Hematopoietic multipotent progenitor cell treated with erythropoietin and hydrocortisone succinate and interleukin-3 and kit ligand, for 6 days (in vitro differentiated cells): ENCODE measurements around the gene ITIH1.
A peak's percentile ranks its signal among the peaks of the same experiment; 100 is the strongest.
"Not testable (repeated sequence)": the region's sequence is repeated elsewhere in the genome, so short reads cannot be mapped to it uniquely, and the experiment has no call there.

Source experiments
- DNase-seq: peaks from one replicate; pipeline ENCODE4 v3.0.0-alpha.2; 2015

ITIH1 gene

DNA sequence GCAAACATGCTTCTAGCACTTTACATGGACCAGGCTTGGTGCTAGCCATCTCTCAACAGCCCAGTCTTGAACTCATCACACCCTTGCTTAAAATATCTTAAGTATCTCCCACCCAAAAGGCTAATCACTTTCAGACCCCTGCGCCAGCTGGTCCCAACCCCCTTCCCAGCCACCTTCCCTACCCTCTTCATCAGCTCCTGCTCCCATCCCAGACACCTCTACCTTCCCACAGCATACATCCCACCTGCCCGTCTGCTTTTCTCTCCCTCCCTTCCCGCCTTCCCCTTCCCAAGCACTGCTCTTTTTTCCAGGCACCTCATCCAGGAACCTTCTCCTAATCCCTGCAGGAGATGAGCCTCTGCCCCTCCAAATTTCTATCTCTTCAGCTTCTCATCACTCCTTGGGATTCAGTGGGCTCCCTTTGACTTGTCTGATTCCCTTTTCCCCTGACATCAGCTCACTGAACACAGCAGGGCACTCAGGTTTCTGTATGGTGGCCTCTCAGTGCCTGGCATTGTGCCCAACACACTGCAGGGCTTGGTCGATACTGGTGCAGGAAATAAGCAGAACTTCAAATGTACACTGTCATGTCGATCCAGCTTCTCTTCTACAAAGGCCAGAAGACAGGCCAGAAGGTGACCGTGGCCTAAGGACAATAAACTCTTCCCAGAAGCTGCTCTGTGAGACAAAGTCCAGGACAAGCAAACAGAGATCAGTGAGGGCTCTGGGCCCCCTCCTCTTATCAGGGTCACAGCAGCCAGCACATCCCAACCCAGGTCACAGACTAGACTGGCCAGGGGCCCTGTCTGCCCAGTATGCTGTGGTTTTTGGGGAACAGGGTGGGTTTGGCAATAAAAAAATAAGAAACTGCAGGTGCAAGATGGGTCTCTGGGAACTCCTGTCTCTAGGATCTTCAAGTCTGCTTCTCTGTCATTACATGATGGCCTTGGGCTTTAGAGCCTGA is 2.2 kb upstream of the ITIH1 start:
- peak; percentile 82 for DNase-seq

DNA sequence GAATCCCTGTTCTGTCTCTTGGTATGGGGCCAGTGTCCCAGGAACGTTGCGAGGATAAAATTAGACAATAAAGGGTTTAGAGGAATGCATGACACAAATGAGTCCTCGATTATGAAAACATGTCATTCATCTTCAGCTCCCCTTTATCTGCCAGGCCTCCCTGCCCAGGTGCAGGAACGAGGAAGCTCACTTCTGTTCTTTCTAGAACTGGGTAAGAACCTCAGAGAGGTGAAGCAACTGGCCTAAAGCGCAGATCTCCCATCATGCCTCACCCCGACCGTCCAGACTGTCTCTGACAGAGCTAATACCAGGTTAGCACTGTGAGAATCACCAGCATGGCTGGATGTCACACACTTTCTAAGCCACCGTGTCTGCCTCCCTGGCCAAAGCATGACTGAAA is 1.5 kb upstream of the ITIH1 start:
- DNase-seq = peak; percentile 12

DNA sequence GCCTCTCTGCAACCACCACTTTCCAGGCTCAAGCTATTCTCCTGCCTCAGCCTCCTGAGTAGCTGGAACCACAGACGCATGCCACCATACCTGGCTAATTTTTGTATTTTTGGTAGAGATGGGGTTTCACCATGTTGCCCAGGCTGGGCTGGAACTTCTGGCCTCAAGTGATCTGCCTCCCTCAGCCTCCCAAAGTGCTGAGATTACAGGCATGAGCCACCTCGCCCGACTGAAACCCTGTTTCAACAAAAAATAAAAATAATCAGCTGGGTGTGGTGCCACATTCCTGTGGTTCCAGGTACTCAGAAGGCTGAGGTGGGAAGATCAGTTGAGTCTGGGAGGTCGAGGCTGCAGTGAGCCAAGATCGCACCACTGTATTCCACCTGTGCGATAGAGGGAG is 913 bp upstream of the ITIH1 start:
- not testable (repeated sequence) for DNase-seq

DNA sequence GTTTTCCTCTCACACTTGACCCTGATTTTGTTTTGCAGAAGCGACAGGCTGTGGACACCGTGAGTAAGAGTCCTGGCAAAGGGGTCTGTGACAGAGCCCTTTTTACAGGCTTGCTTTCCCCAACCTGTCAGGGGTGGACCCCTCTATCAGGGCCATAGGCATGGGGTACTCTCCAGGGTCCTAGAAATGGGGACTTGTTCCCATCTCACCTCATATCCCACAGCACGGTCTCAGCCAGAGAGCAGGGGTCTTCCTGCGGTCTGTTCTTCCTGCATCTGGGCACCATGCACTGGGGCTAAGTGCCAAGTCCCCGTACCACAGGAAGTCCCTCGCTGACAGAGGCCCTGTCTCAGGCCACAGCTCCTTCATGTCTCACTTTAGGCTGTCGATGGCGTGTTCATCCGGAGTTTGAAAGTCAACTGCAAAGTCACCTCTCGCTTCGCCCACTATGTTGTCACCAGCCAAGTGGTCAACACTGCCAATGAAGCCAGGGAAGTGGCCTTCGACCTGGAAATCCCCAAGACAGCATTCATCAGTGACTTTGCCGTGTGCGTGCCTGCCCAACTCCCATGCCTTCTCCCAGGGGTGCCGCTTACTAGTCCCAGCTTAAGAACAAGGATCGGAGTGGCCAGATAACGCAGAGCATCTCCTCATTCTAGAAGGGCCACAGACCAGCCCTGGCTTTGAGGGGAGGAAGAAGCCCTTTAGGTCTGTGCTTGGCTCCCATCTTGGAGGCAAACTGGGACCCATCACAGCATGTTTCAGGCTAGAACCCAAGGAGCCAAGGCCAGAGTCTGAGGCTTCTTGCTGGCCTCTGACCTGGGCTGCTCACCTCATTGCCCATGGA is 783 bp downstream of the ITIH1 start:
- no peak for DNase-seq

DNA sequence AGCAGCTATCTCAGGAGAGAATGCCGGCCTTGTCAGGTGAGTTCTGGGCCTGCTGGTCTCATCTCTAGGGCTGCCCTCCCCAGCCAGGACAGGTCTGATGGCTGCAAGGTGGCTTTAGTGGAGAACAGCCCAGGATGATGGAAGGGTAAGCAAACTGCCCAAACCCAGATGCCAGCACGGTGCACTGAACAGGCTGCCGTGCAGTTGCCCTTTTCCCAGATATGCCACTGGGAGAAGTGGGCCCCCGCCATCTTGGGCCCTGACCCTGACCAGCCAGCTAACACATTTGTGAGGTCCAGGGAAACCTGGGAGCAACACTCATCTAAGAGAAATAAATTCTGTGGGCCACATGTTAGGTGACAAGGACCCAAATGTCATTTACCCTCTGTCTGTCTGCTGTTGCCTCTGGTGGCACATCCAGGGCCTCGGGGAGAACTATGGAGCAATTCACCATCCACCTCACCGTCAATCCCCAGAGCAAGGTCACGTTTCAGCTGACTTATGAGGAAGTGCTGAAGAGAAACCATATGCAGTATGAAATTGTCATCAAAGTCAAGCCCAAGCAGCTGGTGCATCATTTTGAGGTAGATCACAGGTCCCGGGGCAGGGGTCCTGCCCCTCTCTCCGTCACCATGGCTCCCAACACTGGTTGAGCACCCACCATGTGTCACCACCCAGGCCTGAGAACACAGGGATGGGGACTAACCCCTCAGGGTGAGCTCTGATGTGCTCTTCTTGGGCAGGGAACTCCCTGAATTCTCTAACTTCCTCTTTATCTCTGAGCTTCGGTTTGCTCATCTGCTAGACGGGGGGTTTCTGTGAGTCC is 1.8 kb downstream of the ITIH1 start:
- peak; percentile 31 for DNase-seq

DNA sequence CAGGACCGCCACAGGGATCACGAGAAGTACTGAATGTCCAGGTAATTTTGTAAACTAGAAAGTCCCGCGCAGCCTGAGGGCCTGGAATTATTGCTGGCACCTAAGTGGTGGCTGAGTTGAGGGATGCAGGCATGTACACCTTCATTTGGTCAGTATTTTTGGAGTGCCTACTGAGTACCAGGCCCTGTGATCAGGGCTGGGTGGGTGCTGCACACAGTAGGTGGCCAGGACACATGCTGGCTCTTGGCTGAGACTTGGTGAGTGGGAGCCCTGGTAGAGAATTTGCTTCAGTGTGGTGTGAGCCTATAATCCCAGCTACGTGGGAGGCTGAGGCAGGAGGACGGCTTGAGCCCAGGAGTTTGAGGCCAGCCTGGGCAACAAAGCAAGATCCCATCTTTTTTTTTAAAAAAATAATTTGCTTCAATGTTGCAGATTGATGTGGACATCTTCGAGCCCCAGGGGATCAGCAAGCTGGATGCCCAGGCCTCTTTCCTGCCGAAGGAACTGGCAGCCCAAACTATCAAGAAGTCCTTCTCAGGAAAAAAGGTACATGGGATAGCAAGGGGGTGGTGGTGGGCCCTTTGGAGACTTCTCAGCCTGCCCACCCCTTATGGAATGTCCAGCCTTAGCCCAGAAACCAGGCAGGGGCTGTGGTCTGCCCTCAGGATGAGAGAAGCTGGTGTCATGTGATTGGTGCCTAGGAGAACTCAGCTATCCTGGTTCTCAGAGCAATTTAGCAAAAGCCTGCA is 2.6 kb downstream of the ITIH1 start:
- DNase-seq = no peak

DNA sequence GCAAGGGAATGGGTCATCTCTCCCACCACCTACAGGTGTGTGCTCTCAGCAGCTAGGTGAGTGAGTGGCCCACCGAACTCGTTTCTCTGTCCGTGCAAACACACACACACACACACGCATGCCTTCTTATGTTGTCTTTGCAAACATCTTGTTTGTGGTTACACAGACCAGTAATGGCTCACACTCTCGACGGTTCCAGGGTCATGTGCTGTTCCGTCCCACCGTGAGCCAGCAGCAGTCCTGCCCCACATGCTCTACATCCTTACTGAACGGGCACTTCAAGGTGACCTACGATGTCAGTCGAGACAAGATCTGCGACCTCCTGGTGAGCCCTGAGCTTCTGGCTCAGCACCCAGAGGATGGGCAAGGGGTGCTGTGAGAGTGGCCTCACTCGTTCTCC is 4.3 kb downstream of the ITIH1 start:
- DNase-seq = no peak

DNA sequence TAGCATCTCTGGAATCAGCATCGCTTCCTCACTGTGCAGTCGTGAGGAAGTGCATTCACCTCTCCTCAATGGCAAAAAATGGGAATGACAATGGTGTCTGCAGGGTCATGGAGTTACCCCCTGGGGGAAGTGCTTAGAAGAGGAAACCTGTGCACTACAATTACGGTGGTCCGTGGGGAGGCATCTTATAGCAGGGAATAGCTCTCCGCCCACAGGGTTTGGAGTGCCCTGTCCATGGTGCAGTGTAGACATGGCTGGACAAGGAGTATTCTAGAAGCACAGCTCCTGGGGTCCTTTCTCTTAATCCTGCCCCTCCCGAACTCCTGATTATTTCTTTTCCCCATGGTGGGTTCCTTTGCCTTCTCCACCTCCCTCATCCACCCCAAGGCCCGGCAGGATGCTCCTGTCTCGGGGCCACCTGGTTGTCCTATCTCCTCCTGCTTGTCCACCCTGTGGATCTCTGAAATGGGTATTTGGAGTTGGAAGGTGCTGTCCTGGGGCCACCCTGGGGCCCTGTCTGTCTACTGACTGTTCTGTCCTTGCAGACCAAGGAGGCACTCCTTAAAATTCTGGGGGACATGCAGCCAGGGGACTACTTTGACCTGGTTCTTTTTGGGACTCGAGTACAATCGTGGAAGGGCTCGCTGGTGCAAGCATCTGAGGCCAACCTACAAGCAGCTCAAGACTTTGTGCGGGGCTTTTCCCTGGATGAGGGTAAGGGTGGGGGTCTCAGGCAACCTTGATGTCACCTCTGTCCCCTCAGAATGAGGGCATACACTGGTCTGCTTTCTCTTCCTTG is 5.2 kb downstream of the ITIH1 start:
- DNase-seq = no peak

DNA sequence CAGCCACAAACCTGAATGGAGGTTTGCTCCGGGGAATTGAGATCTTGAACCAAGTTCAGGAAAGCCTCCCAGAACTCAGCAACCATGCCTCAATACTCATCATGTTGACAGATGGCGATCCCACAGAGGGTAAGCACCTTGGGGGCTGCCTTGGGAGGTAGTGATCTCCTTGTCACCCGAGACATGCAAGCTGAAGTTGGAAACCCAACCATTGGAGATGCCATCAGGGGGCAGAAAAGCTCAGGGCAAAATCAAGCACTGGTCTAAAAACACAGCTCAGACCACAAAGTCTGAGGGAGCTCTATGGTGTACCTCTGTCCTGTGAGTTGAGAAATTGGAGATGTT is 5.8 kb downstream of the ITIH1 start:
- no peak for DNase-seq

DNA sequence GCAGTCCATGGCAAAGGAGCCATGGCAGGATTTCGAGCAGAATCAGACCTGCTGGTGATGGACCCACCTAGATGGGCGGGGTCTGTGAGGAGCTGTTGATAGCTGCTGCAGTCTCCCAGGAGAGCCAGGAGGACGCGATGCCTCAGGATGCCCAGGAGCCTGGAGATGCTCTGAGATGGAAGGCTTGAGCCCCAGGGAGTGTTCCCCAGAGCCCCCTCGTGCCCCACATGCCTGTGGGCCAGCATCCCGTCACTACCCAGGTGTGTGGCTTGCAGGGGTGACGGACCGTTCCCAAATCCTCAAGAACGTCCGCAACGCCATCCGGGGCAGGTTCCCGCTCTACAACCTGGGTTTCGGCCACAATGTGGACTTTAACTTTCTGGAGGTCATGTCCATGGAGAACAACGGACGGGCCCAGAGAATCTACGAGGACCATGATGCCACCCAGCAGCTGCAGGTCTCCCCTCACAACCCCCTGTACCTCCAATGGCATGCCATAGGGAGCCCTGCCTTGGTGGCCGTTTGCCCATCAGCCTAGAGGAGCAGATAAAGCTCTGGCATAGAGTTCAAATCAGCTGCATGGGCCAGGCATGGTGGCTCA is 6.7 kb downstream of the ITIH1 start:
- DNase-seq = no peak

DNA sequence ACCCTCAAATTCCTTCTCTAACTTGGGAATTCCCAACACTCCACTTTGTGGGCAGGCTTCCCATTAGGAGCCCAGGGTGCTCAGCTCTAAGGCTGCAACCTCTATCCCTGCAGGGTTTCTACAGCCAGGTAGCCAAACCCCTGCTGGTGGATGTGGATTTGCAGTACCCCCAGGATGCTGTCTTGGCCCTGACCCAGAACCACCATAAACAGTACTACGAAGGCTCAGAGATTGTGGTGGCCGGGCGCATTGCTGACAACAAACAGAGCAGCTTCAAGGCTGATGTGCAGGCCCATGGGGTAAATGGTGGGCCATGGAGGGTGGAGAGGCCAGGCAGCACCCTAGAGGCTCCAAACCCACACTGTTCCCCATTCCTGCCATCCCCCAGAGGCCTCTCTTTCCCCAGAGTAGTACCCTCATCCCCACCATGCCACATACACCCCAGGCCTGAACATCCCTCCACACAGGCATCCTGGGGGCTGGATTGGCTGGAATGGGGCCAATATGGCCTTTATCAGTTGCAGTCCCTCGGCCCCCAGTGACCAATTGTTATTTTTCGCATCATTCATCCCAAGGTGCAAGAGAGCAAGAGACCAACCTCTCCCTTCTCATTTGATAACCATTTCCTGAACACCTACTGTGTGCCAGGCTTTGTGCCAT is 7.7 kb downstream of the ITIH1 start:
- no peak for DNase-seq

DNA sequence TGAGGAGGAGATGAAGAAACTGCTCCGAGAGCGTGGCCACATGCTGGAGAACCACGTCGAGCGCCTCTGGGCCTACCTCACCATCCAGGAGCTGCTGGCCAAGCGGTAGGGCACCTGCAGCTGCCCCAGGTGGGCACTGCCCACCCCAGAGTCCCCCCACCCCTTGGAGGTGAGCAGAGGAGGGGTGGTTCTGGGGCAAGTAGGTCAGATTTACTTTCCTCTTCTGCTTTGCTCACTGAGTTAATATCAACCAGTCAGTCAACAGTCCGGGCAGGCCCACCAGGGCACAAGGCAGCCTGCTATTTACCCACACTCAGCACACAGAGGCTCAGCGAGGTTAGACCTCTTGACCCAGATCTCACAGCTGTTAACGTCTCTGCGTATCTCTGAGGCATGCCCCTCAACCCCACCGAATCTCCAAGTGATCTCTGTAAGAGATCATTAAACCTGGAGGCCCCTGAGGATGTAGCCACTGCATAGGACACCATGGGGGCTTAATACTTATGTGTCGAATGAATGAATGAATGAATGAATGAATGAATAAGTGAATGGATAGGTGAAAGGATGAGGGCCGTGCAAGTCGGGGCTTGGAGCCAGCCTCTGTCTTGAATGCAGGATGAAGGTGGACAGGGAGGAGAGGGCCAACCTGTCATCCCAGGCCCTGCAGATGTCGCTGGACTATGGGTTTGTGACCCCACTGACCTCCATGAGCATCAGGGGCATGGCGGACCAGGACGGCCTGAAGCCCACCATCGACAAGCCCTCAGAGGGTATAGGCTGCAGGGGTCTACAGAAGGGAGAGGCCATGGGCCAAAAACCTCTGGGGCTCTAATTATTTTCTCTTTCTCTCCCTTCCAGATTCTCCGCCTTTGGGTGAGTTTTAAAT is 9.2 kb downstream of the ITIH1 start:
- no peak for DNase-seq

DNA sequence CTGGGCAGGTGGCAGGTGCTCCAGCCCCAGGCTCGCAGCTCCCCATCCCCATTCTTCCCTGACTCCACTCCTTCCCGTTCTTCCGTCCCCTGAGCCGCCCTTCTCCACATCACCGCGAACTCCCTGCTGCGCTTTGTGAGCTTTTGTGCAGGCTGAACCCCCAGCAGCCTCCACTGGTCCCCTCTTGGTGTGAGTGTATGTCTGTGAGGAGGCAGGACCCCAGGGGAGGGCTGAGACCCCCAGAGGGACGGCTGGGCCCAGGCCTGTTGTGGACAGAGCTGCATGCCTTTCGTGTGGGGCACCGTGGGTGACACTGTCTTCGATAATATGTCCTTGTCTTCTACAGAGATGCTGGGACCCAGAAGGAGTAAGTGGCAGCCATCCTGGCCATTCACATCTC is 9.8 kb downstream of the ITIH1 start:
- DNase-seq = no peak

DNA sequence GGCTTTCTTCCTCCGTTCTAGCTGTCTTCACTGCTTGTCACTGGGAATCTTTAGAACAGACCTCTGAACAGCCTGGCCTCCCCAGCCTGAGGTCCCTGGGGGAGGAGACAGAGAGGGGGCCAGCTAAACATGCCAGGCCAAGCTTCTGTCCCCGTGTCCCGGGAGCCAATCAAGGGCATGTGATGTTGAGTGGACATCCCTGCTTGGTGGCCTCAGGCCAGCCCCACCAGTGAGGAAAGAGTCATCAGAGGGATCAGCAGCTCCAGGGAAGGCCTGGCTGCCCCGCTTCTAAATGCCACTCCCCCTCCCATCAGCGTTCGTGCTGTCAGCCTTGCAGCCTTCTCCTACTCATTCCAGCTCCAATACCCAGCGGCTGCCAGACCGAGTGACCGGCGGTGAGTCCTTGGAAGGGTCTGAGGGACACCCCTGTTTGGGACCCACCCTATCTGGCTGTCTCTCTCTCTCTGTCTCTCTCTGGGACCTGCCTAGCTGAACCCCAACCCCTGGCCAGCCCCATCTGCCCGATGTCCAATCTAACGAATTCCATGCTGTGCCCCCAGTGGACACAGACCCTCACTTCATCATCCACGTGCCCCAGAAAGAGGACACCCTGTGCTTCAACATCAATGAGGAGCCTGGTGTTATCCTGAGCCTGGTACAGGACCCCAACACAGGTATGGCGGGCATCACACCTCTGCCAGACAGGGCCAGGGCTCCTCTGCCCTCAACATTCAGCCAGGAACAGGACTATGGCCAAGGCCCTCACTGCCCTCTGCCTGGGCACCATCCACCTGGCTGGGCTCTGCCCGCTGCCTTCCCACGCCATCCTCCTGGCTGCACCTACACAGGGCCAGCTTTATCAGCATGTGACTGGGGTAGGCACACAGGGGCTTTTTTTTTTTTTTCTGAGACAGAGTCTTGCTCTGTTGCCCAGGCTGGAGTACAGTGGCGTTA is 10.6 kb downstream of the ITIH1 start:
- DNase-seq = no peak

DNA sequence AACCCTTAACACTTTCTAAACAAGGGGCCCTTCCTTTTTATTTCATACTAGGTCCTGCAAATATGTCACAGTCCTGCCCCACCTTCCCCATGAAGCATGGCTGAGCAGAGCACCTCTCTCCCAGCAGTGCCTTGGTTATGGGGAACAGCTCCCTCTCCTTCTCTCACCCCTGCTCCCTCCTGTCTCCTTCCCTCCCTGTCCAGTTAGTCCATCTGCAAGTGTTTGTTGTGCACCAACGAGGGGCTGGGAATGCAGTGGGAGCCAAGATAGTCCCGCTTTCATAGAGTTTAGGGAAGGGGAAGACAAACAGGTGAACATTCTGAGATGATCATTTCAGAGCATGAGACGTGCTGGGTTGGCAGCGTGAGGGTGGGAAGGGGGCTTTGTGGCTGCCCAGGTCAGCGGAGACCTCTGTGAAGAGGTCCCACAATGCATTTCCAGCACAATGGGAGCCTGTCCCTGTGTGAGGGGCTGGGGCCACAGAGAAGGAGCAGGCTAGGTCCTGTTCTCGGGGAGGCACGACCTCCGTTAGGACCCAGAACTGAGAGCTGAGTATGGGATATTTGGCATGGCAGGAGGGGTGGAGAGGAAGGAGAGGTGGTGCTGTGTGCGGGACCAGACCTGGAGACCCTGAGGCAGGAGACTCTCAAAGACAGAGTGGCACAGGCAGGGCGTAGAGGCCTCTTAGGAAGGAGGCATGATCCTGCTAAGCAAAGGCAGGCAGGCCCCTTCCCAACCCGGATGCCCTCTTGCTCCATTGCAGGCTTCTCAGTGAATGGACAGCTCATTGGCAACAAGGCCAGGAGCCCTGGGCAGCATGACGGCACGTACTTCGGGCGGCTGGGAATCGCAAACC is 11.7 kb downstream of the ITIH1 start:
- no peak for DNase-seq

DNA sequence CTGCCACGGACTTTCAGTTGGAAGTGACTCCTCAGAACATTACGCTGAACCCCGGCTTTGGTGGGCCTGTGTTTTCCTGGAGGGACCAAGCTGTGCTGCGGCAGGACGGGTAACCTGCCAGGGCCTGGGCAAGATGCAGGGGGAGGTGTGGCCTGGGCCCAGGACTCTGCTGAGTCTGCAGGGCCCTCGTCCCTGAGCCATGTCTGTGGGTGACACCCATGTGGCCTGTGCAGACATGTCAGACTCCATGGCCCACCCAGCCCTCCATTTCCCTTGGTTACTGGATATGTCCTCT is 12.3 kb downstream of the ITIH1 start:
- DNase-seq = no peak

DNA sequence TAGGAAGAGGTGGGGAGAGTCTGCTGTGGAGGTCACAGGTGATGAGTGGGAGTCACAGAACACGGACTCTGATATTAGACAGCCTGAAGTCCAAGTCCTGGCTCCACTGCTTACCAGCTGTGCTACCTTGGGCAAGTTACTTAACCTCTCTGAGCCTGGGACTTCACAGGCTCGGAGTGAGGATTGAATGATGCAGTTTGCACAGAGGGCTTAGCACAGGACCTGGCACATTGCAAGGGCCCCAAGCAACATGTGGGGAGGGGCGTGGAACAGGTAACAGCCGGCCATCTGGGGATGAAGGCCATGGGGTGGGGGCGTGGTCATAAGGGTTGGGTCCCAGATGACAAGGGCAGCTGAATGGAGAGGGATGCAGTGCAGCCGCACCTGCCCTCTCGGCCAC is 12.9 kb downstream of the ITIH1 start:
- DNase-seq = no peak

DNA sequence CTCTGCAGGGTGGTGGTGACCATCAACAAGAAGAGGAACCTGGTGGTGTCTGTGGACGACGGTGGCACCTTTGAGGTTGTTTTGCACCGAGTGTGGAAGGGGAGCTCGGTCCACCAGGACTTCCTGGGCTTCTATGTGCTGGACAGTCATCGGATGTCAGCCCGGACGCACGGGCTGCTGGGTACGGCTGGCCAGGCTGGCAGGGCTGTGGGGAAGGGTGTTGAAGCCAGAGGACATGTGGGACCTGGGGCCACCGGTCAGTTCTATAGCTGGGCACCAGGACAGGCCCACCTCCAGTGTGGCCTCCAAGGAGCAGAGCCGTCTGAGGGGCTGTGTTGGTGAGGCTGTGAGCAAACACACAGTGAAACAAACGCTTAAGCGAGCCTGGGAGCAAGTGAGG is 13.3 kb downstream of the ITIH1 start:
- DNase-seq = no peak
